Gastroesophageal sphincter (tissue), 4 donors: ENCODE data around the gene PLAU. TPM values are rescaled to one million over a fixed set of nuclear protein-coding genes. Genes with fewer than 3 reads are reported as not detected.
A peak's percentile ranks its signal among the peaks of the same experiment; 100 is the strongest.

Source experiments
- ATAC-seq: fragments of 150-250 bp; one replicate; pipeline ENCODE4 v1.9.1; 2016; ENCODE audit warnings: mild to moderate bottlenecking, moderate library complexity
- H3K27ac ChIP-seq, 4 donors: fragments of 200-600 bp; sonication (generic) in 3 of 4; 1 replicate in 3 of 4; 2 replicates in 1 of 4; pipeline ENCODE4 v1.5.1; 2016 to 2019
- H3K27me3 ChIP-seq: fragments of 200-600 bp; sonication (generic); one replicate; pipeline ENCODE4 v1.5.1; 2019
- H3K36me3 ChIP-seq, 2 donors: fragments of 200-600 bp; sonication (generic); one replicate each; pipeline ENCODE4 v1.5.1; 2019; ENCODE audit warnings: control low read depth in 1 of 2
- H3K4me1 ChIP-seq, 3 donors: fragments of 200-600 bp; sonication (generic); 1 replicate in 2 of 3; 2 replicates in 1 of 3; pipeline ENCODE4 v1.5.1; 2016 to 2019; ENCODE audit warnings: control low read depth in 2 of 3
- H3K4me3 ChIP-seq, 2 donors: fragments of 200-600 bp; sonication (generic); one replicate each; pipeline ENCODE4 v1.5.1; 2019; ENCODE audit warnings: mild to moderate bottlenecking in 1 of 2, moderate library complexity in 1 of 2
- H3K9me3 ChIP-seq, 3 donors: fragments of 200-600 bp; sonication (generic); one replicate each; pipeline ENCODE4 v1.5.1; 2017 to 2019; ENCODE audit warnings: control low read depth in 2 of 3
- EP300 ChIP-seq: sonication (generic); formaldehyde crosslinking; IDR thresholded peaks from one replicate; pipeline ENCODE4 v1.6.1; 2017; ENCODE audit warnings: antibody characterized with exemption, mild to moderate bottlenecking
- POLR2A ChIP-seq, 2 donors: fragments of 450-650 bp; IDR thresholded peaks; one replicate each; pipeline ENCODE4 v1.6.1; 2017; ENCODE audit warnings: antibody characterized with exemption in 2 of 2, mild to moderate bottlenecking in 2 of 2, moderate library complexity in 1 of 2
- POLR2AphosphoS5 ChIP-seq: sonication (generic); formaldehyde crosslinking; IDR thresholded peaks from one replicate; pipeline ENCODE4 v1.6.1; 2017; ENCODE audit warnings: antibody characterized with exemption
- WGBS, 2 donors: methylation state at CpG; one replicate each; pipeline ENCODE4 v1.1.5; 2018; ENCODE audit warnings: low coverage in 1 of 2; 5-methylcytosine and 5-hydroxymethylcytosine counted together
- total RNA-seq, 4 donors: library from RNA; depleted of rRNA; stranded (reverse); fragments of >200 nt; gene quantifications; one replicate each; pipeline ENCODE4 v1.1.0, GENCODE V29; 2016
- TF ChIP-seq, protein P1 (sequence below), 4 experiments: fragments of 200-600 bp in 2 of 4; fragments of 450-650 bp in 2 of 4; sonication (generic) in 1 of 4; IDR thresholded peaks; one replicate each; pipeline ENCODE4 v1.5.1; 2017 to 2019; ENCODE audit warnings: antibody characterized with exemption in 4 of 4, mild to moderate bottlenecking in 2 of 4, moderate library complexity in 2 of 4

The PLAU gene
- total RNA-seq, 4 donors from 2014 or later, result 1.1 to 43.3 (median 8.3) TPM

DNA sequence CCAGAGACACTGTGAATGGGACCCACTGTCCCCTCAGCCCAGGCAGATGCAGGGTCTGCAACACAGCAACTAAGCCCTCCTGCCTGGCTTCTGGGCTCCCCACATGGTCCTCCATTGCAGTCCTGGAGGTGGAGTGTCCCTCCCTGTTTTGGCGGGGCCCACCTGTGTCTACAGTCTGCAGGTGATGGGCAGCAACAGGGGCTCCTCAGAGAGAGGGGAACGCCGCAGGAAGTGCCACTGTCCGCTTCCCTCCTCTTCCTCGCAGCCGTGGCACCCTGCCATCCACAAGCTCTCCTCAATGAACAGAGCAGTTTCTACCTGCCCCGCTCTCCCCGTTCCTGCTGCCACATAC, 45.8 kb upstream of the PLAU start:
- TF ChIP-seq EP300 (no peak), POLR2AphosphoS5 (no peak), POLR2A (IDR thresholded peaks at IDR 0.05) (no peak)
- TF ChIP-seq, protein P1, sequence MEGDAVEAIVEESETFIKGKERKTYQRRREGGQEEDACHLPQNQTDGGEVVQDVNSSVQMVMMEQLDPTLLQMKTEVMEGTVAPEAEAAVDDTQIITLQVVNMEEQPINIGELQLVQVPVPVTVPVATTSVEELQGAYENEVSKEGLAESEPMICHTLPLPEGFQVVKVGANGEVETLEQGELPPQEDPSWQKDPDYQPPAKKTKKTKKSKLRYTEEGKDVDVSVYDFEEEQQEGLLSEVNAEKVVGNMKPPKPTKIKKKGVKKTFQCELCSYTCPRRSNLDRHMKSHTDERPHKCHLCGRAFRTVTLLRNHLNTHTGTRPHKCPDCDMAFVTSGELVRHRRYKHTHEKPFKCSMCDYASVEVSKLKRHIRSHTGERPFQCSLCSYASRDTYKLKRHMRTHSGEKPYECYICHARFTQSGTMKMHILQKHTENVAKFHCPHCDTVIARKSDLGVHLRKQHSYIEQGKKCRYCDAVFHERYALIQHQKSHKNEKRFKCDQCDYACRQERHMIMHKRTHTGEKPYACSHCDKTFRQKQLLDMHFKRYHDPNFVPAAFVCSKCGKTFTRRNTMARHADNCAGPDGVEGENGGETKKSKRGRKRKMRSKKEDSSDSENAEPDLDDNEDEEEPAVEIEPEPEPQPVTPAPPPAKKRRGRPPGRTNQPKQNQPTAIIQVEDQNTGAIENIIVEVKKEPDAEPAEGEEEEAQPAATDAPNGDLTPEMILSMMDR (IDR thresholded peaks at IDR 0.05), result no peak
- peaks cover 0 to 37% of the 10 kb centered on the region in 2 donors for H3K36me3 ChIP-seq
- peaks cover 15 to 100% (median 39%) of the 10 kb centered on the region in 3 donors for H3K4me1 ChIP-seq
- no peak for ATAC-seq
- no peak overlapping the region for H3K4me3 ChIP-seq
- no peaks in the 10 kb centered on the region for H3K9me3 ChIP-seq
- WGBS, 2 donors, result 82% methylated on average over 2 of the region's 8 CpGs; no CpG with 5 or more reads in 1 of the 2 donors
- H3K27ac ChIP-seq, result peak overlapping the region in 3 of 4 donors; percentile 88 to 90 (median 88)
- H3K27me3 ChIP-seq, result no peaks in the 10 kb centered on the region

DNA sequence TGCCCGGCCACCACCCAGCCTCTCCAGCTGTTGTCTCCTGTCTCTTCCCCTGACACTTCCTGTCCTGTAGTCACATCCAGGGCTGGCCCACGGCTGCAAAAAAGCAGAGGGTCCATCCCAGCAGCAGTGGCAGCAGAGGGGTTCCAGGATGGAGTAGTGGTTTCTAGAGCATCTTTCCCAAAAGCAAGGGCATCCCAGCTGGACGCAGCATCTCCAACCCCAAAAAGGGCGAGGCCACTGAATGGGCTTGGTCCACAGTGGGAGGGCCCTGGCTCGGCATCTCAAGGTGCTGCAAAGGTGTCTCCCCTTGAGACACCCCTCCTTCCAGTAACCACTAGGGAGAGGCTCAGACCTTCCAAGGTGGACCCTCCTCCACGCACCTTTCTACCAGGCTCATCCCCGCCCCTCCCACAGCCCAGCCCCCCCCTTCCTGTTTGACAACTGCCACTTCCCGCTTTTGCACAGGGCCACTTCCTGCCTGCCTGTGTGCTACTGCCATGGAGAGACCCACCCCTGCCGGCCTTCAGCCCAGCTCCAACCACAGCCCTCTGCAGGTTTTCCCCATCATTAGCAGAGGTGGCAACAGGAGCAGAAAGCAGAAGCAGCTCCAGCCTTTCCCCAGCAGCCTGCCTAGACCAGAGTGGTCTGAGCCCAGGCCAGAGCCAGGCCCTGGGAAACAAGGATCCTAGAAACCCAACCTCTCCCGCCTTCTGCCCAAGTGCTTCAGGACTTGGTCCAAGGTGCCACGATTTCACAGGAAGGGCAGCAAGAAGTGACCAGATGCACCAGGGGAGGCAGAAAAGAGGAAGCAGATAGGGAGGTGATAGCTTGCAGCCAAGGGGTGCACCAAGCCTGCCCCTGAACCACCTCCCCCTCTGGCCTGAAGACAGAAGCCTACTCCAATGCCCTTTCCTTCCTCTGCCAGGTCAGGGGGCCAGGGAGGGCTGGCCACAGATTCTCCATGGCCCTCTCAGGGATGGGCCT, 45.2 kb upstream of the PLAU start:
- no peak for TF ChIP-seq POLR2AphosphoS5
- no peak for TF ChIP-seq POLR2A (IDR thresholded peaks at IDR 0.05)
- TF ChIP-seq, protein P1 (IDR thresholded peaks at IDR 0.05), result no peak
- no peak for TF ChIP-seq EP300
- peak; percentile 42 for ATAC-seq
- 33 to 40% methylated on average over 1 of the region's 11 CpGs for WGBS, 2 donors
- Histone ChIP-seq H3K4me1 (peaks cover 15 to 100% (median 39%) of the 10 kb centered on the region in 3 donors), H3K27ac (peak overlapping the region; percentile 21 to 90 (median 88)), H3K36me3 (peaks cover 0 to 36% of the 10 kb centered on the region in 2 donors), H3K4me3 (peak overlapping the region in 1 of 2 donors; percentile 6), H3K27me3 (no peaks in the 10 kb centered on the region), H3K9me3 (no peaks in the 10 kb centered on the region)

DNA sequence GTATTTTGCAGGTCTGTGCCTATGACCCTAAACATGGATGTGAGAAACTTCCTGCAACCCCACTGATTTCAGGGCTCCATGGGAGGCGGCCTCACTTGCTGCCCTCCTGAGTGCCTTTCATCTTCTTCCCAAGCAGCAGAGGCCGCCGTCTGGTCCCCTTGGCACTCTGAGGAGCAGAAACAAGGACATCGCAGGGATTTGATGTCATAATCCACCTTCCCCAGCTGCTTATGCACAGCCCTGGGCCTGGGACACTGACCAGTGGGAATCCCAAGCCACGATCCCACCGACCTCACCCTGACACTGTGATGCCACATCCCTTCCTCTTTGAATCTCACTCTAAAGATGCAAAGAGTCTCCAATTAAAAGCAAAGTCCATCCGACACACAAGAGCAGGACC, 44.3 kb upstream of the PLAU start:
- H3K27me3 ChIP-seq, result no peaks in the 10 kb centered on the region
- TF ChIP-seq POLR2AphosphoS5 (no peak), POLR2A (IDR thresholded peaks at IDR 0.05) (no peak), EP300 (no peak)
- TF ChIP-seq, protein P1 (IDR thresholded peaks at IDR 0.05), result no peak
- H3K36me3 ChIP-seq, result peaks cover 0 to 37% of the 10 kb centered on the region in 2 donors
- ATAC-seq, result no peak
- WGBS, 2 donors, result 78 to 80% methylated on average over 2 to 3 of the region's 7 CpGs
- peak overlapping the region; percentile 21 to 90 (median 88) for H3K27ac ChIP-seq
- H3K9me3 ChIP-seq, result no peaks in the 10 kb centered on the region
- peaks cover 15 to 100% (median 42%) of the 10 kb centered on the region in 3 donors for H3K4me1 ChIP-seq
- H3K4me3 ChIP-seq, result peak overlapping the region in 1 of 2 donors; percentile 24

DNA sequence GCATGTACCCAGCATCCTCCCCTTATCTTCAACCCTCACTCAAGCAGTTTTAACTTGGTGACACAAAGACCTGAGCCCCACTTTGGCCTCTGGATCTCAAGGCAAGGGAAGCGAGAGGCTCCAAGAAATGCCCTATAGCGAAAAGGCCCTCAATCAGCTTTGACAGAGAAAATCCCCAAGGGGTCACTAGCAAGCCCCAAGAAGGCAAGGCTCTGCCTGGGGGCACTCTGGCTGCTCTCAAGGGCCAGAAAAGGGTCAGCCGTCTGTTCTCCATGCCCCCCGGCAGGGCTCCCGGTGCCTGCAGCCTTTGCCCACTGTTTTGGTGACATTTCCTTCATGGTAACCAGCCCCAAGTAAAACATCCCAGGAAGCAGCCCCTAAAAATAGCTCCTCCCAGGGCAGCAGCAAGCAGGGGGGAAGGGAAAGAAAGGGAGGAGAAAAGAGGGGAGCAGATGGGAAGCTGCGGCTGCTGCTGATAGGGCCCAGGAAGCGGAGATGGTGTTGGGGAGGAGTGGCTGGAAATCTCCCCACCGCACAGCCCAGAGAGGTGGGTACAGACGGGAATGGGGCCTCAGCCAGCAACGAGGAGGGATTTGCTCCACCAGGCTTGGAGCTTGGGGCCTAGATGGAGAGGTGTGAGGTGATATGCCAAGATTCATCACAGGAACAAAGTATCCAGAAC, 43.7 kb upstream of the PLAU start:
- H3K27me3 ChIP-seq, result no peaks in the 10 kb centered on the region
- peak; percentile 65 for ATAC-seq
- TF ChIP-seq EP300 (no peak), POLR2AphosphoS5 (peak; percentile 33)
- H3K4me3 ChIP-seq, result peak overlapping the region in 1 of 2 donors; percentile 24
- 12 to 40% methylated on average over 2 to 5 of the region's 10 CpGs for WGBS, 2 donors
- H3K36me3 ChIP-seq, result peaks cover 0 to 40% of the 10 kb centered on the region in 2 donors
- H3K27ac ChIP-seq, result peak overlapping the region; percentile 21 to 90 (median 88)
- peaks cover 15 to 100% (median 47%) of the 10 kb centered on the region in 3 donors for H3K4me1 ChIP-seq
- H3K9me3 ChIP-seq, result no peaks in the 10 kb centered on the region

DNA sequence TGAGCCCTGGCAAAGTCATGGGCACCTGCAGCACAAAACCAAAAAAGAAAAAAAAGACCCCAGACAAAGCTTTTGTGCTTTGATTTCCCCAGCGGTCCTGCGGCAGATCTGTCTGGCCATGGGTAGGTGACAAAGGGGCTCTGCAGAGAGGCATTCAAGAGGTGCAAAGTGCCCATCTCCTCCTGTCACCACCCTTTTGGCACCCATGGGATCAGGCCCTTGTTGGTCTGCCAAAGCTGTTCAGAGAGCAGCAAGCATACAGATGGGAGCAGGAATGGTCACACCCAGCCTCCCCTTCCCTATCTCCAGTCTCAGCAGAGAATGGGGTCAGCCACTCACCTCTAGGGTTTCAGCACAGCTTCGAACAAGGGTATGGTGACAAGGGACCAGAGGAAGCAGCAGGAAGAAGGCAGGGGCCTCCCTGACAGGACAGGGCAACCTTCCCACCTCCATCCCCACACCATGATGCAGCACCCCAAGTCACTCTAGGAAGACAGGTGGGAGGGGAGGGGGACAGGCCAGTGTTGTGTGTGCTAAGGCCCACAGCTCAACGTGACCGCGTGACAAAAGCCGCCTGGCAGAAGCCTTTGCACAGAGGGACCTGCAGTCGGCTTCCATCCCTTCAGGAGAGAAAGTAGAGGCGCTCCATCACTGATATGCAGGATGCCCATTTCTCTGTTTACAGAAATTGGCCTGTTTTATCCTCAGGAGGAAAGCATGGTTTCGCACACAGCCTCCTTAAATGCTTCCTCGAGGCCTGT, 42.9 kb upstream of the PLAU start:
- TF ChIP-seq POLR2A (IDR thresholded peaks at IDR 0.05) (no peak), EP300 (no peak), POLR2AphosphoS5 (no peak)
- TF ChIP-seq, protein P1 (IDR thresholded peaks at IDR 0.05), result no peak
- peak overlapping the region; percentile 7 to 90 (median 88) for H3K27ac ChIP-seq
- H3K36me3 ChIP-seq, result peaks cover 0 to 40% of the 10 kb centered on the region in 2 donors
- H3K4me3 ChIP-seq, result no peak overlapping the region
- H3K27me3 ChIP-seq, result no peaks in the 10 kb centered on the region
- 68 to 72% methylated on average over 2 to 10 of the region's 11 CpGs for WGBS, 2 donors
- no peaks in the 10 kb centered on the region for H3K9me3 ChIP-seq
- H3K4me1 ChIP-seq, result peaks cover 15 to 100% (median 53%) of the 10 kb centered on the region in 3 donors
- ATAC-seq, result no peak
